22Rv1 (cell line): Measurements from ENCODE around the gene EYS.

Source experiments
- ZFX ChIP-seq: fragments of 450-650 bp; IDR thresholded peaks from 2 replicates; pipeline ENCODE4 v1.6.1; 2017; ENCODE audit warnings: antibody characterized with exemption, borderline replicate concordance
- TF ChIP-seq, protein P1 (sequence below): fragments of 450-650 bp; IDR thresholded peaks from 2 replicates; pipeline ENCODE4 v1.5.1; 2017; ENCODE audit warnings: mild to moderate bottlenecking

DNA sequence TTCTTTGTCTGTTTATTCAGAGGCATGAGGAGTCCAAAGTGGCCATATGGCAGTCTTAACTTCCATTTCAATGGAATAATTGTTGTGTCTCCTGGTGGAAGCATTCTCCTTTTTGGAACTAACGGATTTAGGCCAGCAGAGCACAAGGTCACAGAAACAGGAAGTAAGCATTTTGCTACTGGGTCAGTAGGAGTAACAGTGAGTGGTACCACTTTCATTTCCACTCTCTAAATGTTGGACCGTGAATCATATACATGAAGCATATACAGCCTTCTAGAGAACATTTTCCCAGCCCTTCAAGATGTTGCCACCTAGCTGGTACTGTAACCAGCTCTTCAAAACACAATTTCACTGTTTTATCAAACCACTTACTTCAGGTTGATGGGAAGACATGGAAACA, 182.8 kb downstream of the EYS start:
- TF ChIP-seq, protein P1, sequence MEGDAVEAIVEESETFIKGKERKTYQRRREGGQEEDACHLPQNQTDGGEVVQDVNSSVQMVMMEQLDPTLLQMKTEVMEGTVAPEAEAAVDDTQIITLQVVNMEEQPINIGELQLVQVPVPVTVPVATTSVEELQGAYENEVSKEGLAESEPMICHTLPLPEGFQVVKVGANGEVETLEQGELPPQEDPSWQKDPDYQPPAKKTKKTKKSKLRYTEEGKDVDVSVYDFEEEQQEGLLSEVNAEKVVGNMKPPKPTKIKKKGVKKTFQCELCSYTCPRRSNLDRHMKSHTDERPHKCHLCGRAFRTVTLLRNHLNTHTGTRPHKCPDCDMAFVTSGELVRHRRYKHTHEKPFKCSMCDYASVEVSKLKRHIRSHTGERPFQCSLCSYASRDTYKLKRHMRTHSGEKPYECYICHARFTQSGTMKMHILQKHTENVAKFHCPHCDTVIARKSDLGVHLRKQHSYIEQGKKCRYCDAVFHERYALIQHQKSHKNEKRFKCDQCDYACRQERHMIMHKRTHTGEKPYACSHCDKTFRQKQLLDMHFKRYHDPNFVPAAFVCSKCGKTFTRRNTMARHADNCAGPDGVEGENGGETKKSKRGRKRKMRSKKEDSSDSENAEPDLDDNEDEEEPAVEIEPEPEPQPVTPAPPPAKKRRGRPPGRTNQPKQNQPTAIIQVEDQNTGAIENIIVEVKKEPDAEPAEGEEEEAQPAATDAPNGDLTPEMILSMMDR: no peak
- TF ChIP-seq ZFX: no peak
